ENCODE results near the gene EPRS1.

DNA sequence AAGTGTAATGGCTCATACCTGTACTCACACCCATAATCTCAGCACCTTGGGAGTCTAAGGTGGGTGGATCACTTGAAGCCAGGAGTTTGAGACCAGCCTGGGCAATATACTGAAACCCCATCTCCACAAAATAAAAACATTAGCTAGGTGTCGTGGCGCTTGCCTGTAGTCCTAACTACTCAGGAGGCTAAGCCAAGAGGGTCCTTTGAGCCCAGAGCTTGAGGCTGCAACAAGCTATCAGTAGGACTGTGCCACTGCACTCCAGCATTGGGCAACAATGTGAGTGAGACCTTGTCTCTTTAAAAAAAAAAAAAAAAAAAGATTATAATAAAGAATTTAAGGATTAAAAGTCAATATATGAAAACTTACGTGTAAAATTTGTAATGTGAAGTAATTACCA, 31.6 kb upstream of the EPRS1 start:
- TF ChIP-seq, protein P1, sequence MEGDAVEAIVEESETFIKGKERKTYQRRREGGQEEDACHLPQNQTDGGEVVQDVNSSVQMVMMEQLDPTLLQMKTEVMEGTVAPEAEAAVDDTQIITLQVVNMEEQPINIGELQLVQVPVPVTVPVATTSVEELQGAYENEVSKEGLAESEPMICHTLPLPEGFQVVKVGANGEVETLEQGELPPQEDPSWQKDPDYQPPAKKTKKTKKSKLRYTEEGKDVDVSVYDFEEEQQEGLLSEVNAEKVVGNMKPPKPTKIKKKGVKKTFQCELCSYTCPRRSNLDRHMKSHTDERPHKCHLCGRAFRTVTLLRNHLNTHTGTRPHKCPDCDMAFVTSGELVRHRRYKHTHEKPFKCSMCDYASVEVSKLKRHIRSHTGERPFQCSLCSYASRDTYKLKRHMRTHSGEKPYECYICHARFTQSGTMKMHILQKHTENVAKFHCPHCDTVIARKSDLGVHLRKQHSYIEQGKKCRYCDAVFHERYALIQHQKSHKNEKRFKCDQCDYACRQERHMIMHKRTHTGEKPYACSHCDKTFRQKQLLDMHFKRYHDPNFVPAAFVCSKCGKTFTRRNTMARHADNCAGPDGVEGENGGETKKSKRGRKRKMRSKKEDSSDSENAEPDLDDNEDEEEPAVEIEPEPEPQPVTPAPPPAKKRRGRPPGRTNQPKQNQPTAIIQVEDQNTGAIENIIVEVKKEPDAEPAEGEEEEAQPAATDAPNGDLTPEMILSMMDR (IDR thresholded peaks at IDR 0.05), result no peak
- TF ChIP-seq POLR2A (IDR thresholded peaks at IDR 0.05), result no peak
